ENCODE data around the gene HOXD13.

HOXD13 gene

GRCh38 chr2:176098366-176099158, 6.0 kb downstream of the HOXD13 start:
- TF ChIP-seq FOXP2 (optimal IDR thresholded peaks at IDR 0.05; ENCODE audit: borderline replicate concordance, extremely low read depth, extremely low read length, insufficient read depth) (no peak), REST (IDR thresholded peaks at IDR 0.05; ENCODE audit: insufficient read depth in 1 of 2, low read depth in 2 of 2, low read length in 2 of 2) (no peak), POLR2AphosphoS5 (IDR thresholded peaks at IDR 0.05; ENCODE audit: low read depth, low read length) (no peak), TAF1 (IDR thresholded peaks at IDR 0.05; ENCODE audit: borderline replicate concordance, insufficient read depth, low read length) (no peak), SIN3A (IDR thresholded peaks at IDR 0.05; ENCODE audit: borderline replicate concordance, insufficient read depth, low read length) (no peak)

- TF ChIP-seq POLR2AphosphoS5 (IDR thresholded peaks at IDR 0.05; ENCODE audit: low read depth, low read length), result no peak
- no peak for TF ChIP-seq SIN3A (IDR thresholded peaks at IDR 0.05; ENCODE audit: borderline replicate concordance, insufficient read depth, low read length)
- no peak for TF ChIP-seq REST (IDR thresholded peaks at IDR 0.05; ENCODE audit: insufficient read depth in 1 of 2, low read depth in 2 of 2, low read length in 2 of 2)
- TF ChIP-seq TAF1 (IDR thresholded peaks at IDR 0.05; ENCODE audit: borderline replicate concordance, insufficient read depth, low read length), result no peak
- no peak for TF ChIP-seq FOXP2 (optimal IDR thresholded peaks at IDR 0.05; ENCODE audit: borderline replicate concordance, extremely low read depth, extremely low read length, insufficient read depth)
Observed at GRCh38 chr2:176099159-176099727, 6.7 kb downstream of the HOXD13 start.

- TF ChIP-seq FOXP2 (optimal IDR thresholded peaks at IDR 0.05; ENCODE audit: borderline replicate concordance, extremely low read depth, extremely low read length, insufficient read depth) (no peak), POLR2AphosphoS5 (IDR thresholded peaks at IDR 0.05; ENCODE audit: low read depth, low read length) (no peak), SIN3A (IDR thresholded peaks at IDR 0.05; ENCODE audit: borderline replicate concordance, insufficient read depth, low read length) (no peak), REST (IDR thresholded peaks at IDR 0.05; ENCODE audit: insufficient read depth in 1 of 2, low read depth in 2 of 2, low read length in 2 of 2) (no peak)
Observed at GRCh38 chr2:176099728-176100546, 7.4 kb downstream of the HOXD13 start, which contains the start of gene HOXD12. Gene HOXD12 (plus strand): TSS chr2:176099795. CDS start chr2:176099802, 7 bp downstream.

- TF ChIP-seq SIN3A (IDR thresholded peaks at IDR 0.05; ENCODE audit: borderline replicate concordance, insufficient read depth, low read length), result no peak
- TF ChIP-seq POLR2AphosphoS5 (IDR thresholded peaks at IDR 0.05; ENCODE audit: low read depth, low read length), result no peak
- no peak for TF ChIP-seq TAF1 (IDR thresholded peaks at IDR 0.05; ENCODE audit: borderline replicate concordance, insufficient read depth, low read length)
- TF ChIP-seq FOXP2 (optimal IDR thresholded peaks at IDR 0.05; ENCODE audit: borderline replicate concordance, extremely low read depth, extremely low read length, insufficient read depth), result no peak
Observed at GRCh38 chr2:176100547-176101140, 8.1 kb downstream of the HOXD13 start.

Data from PFSK-1 (cell line).